HepG2 (cell line): ENCODE results near the gene PKMYT1. TPM values are rescaled to one million over a fixed set of nuclear protein-coding genes. Genes with fewer than 3 reads are reported as not detected.

ENCODE experiments used
- ATAC-seq: fragments of 200-7000 bp; cut with Tn5 transposase; 3 replicates; pipeline ENCODE4 v1.9.1; 2020; ENCODE audit warnings: mild to moderate bottlenecking, moderate library complexity
- BruUV-seq: library from RNA; stranded (reverse); fragments of 400-500 nt; replicated peaks from 2 replicates; lab custom pipeline; 2021; lab: Mats Ljungman, UMichigan
- CTCF ChIA-PET: fragments of 300-600 bp; formaldehyde crosslinking; extraction: SDS; loops from one replicate; lab custom pipeline; 2021; ENCODE audit warnings: low total read pairs, inconsistent platforms, low intra/inter-chr PET ratio; lab: Yijun Ruan, JAX
- POLR2A ChIA-PET: fragments of 350-600 bp; sonication (Branson Sonifier 250); formaldehyde crosslinking; loops from one replicate; lab custom pipeline; 2020; ENCODE audit warnings: antibody characterized with exemption, inconsistent platforms; lab: Yijun Ruan, JAX
- DNase-seq: peaks from one replicate; pipeline ENCODE4 v3.0.0-alpha.2; 2015; ENCODE audit warnings: low spot score
- FAIRE-seq: peaks from 3 replicates; lab custom pipeline; 2011; peaks lifted over from hg19 to GRCh38; lab: Jason Lieb, UNC
- H2AFZ ChIP-seq: one replicate; pipeline ENCODE4 v1.6.1; 2011; ENCODE audit warnings: low read length, inconsistent platforms
- H3K27ac ChIP-seq: fragments of 300-600 bp; 3 replicates; pipeline ENCODE4 v1.8.0; 2011; ENCODE audit warnings: mixed run types, mild to moderate bottlenecking, mixed read lengths, low read length, inconsistent platforms; ENCODE audit not compliant: insufficient read depth; ENCODE audit errors: extremely low read length
- H3K27me3 ChIP-seq, 2 experiments: fragments of 200-600 bp in 1 of 2; 2 replicates in 1 of 2; 3 replicates in 1 of 2; pipeline versions ENCODE4 v1.6.0 to v1.8.0; 2011; ENCODE audit warnings: low read length in 2 of 2, mild to moderate bottlenecking in 2 of 2, moderate library complexity in 2 of 2, inconsistent platforms in 1 of 2; ENCODE audit not compliant: insufficient read depth in 2 of 2, control insufficient read depth in 1 of 2
- H3K36me3 ChIP-seq, 2 experiments: fragments of 200-600 bp in 1 of 2; replicated peaks in 1 of 2; 2 replicates in 1 of 2; 3 replicates in 1 of 2; pipeline versions ENCODE4 v1.5.1 to v1.8.0; 2011; ENCODE audit warnings: low read length in 2 of 2, inconsistent platforms in 1 of 2; ENCODE audit not compliant: insufficient read depth in 2 of 2, control insufficient read depth in 1 of 2
- H3K4me1 ChIP-seq: 2 replicates; pipeline ENCODE4 v1.5.1; 2012; ENCODE audit warnings: low read length, inconsistent platforms; ENCODE audit not compliant: insufficient read depth
- H3K4me2 ChIP-seq: 2 replicates; pipeline ENCODE4 v1.6.0; 2011; ENCODE audit warnings: low read depth, low read length, inconsistent platforms
- H3K4me3 ChIP-seq, 3 experiments: fragments of 200-600 bp in 1 of 3; sonication (generic), shearing (Covaris generic) in 1 of 3; replicated peaks in 1 of 3; 2 replicates each; pipeline ENCODE4 v1.5.1; 2011 to 2016; ENCODE audit warnings: low read length in 3 of 3, inconsistent platforms in 2 of 3, low read depth in 2 of 3, mild to moderate bottlenecking in 2 of 3, control low read depth in 1 of 3, mixed read lengths in 1 of 3; ENCODE audit not compliant: insufficient read depth in 1 of 3
- H3K79me2 ChIP-seq: one replicate; pipeline ENCODE4 v1.6.1; 2011; ENCODE audit warnings: low read length, inconsistent platforms; ENCODE audit not compliant: insufficient read depth
- H3K9ac ChIP-seq: 2 replicates; pipeline ENCODE4 v1.6.0; 2011; ENCODE audit warnings: mild to moderate bottlenecking, low read depth, low read length, inconsistent platforms; ENCODE audit not compliant: insufficient read depth
- H3K9me3 ChIP-seq: 2 replicates; pipeline ENCODE4 v1.5.1; 2012; ENCODE audit warnings: mild to moderate bottlenecking, low read length
- H4K20me1 ChIP-seq: 2 replicates; pipeline ENCODE4 v1.6.0; 2011; ENCODE audit warnings: inconsistent platforms, mild to moderate bottlenecking, low read length, moderate library complexity; ENCODE audit not compliant: insufficient read depth
- AGO2 ChIP-seq: fragments of 200-400 bp; formaldehyde crosslinking; optimal IDR thresholded peaks from 2 replicates; pipeline ENCODE3; 2017; ENCODE audit warnings: mild to moderate bottlenecking, low read depth, low read length, moderate library complexity
- HNRNPH1 ChIP-seq: fragments of 200-400 bp; formaldehyde crosslinking; optimal IDR thresholded peaks from 2 replicates; pipeline ENCODE3; 2017; ENCODE audit warnings: mild to moderate bottlenecking, low read depth, low read length
- IKZF4 ChIP-seq: sonication (generic); formaldehyde crosslinking; IDR thresholded peaks from 2 replicates; pipeline ENCODE4 v1.5.1; 2020; ENCODE audit warnings: borderline replicate concordance, mild to moderate bottlenecking, low read depth, missing genetic modification reagents; ENCODE audit errors: not compliant biosample characterization
- NR2F1 ChIP-seq, 2 experiments: fragments of 450-650 bp in 1 of 2; formaldehyde crosslinking in 1 of 2; IDR thresholded peaks; 2 replicates each; pipeline versions ENCODE4 v1.5.0 to v1.6.1; 2016 to 2020; ENCODE audit warnings: mild to moderate bottlenecking in 1 of 2, missing compliant biosample characterization in 1 of 2, missing genetic modification reagents in 1 of 2, moderate library complexity in 1 of 2
- SATB2 ChIP-seq: sonication (generic); formaldehyde crosslinking; IDR thresholded peaks from 2 replicates; pipeline ENCODE4 v1.5.0; 2020; ENCODE audit warnings: missing genetic modification reagents
- ZBTB7A ChIP-seq: sonication (generic); formaldehyde crosslinking; IDR thresholded peaks from 2 replicates; pipeline ENCODE4 v1.8.0; 2022; ENCODE audit warnings: mild to moderate bottlenecking, missing genetic modification reagents
- ZNF281 ChIP-seq: sonication (generic); formaldehyde crosslinking; IDR thresholded peaks from 2 replicates; pipeline ENCODE4 v1.4.0; 2020; ENCODE audit warnings: missing genetic modification reagents, borderline replicate concordance
- ZNF335 ChIP-seq: sonication (generic); formaldehyde crosslinking; IDR thresholded peaks from 2 replicates; pipeline ENCODE4 v1.4.0; 2020; ENCODE audit warnings: missing genetic modification reagents
- ZNF576 ChIP-seq: sonication (generic); formaldehyde crosslinking; IDR thresholded peaks from 2 replicates; pipeline ENCODE4 v1.4.0; 2020; ENCODE audit warnings: mild to moderate bottlenecking, missing genetic modification reagents
- ZNF615 ChIP-seq: sonication (generic); formaldehyde crosslinking; IDR thresholded peaks from 2 replicates; pipeline ENCODE4 v1.5.0; 2020; ENCODE audit warnings: mild to moderate bottlenecking, missing genetic modification reagents, borderline replicate concordance
- ZSCAN21 ChIP-seq: sonication (generic); formaldehyde crosslinking; IDR thresholded peaks from 2 replicates; pipeline ENCODE4 v1.8.0; 2022; ENCODE audit warnings: mild to moderate bottlenecking, missing genetic modification reagents, moderate library complexity, borderline replicate concordance
- WGBS: methylation state at CpG from one replicate; pipeline ENCODE4 v1.1.6; 2017; ENCODE audit warnings: low lambda C conversion rate; 5-methylcytosine and 5-hydroxymethylcytosine counted together
- in situ Hi-C: cut with HindIII; loops from 2 replicates; pipeline ENCODE4 v1.10.0; 2017; ENCODE audit warnings: low pct_unique_long_range_greater_than_20kb; ENCODE audit not compliant: extremely low pct_ligation_motif_present
- intact Hi-C: fragments of 100-400 bp; cut with micrococcal nuclease; formaldehyde crosslinking; loops from one replicate; pipeline ENCODE4 v1.10.0; 2022; ENCODE audit not compliant: unreplicated experiment
- polyA plus RNA-seq, 8 experiments: library from polyadenylated mRNA; depleted of rRNA in 3 of 8; stranded (reverse) in 7 of 8; unstranded in 1 of 8; fragments of >200 nt; fragmentation: Illumina TruSeq in 4 of 8; extraction: Trizol in 4 of 8; gene quantifications; 2 replicates each; pipeline versions ENCODE4 v1.2.1 to v1.2.3, GENCODE V29; 2011 to 2016; ENCODE audit warnings: low read depth in 4 of 8, missing spikeins in 1 of 8, mixed read lengths in 1 of 8; ENCODE audit not compliant: insufficient read depth in 1 of 8
- total RNA-seq, 5 experiments: library from RNA; depleted of rRNA; stranded (reverse); fragments of >200 nt; fragmentation: Illumina TruSeq; extraction: Trizol; gene quantifications; 2 replicates each; pipeline ENCODE4 v1.2.3, GENCODE V29; 2016; ENCODE audit warnings: low read depth in 1 of 5

Gene PKMYT1
- total and polyA plus RNA-seq, 2 of the 13 experiments (the other 11 are each of a cell fraction or from before 2014, with no cell fraction given) = 7.0 to 27.8 TPM

- intact Hi-C loops = no loop called here
- H3K9ac ChIP-seq = no peak overlapping the region
- no TSS peak for BruUV-seq
- ChIA-PET CTCF (no interaction called here), POLR2A (no interaction called here)
- H3K9me3 ChIP-seq = no peaks in the 10 kb centered on the region
- no peaks in the 10 kb centered on the region for H3K36me3 ChIP-seq
- peaks cover 8% of the 10 kb centered on the region for H3K79me2 ChIP-seq
- H3K4me2 ChIP-seq = no peak overlapping the region
- DNase-seq = no peak
- no peak overlapping the region for H3K4me3 ChIP-seq
- 96% methylated on average over 24 of the region's 51 CpGs for WGBS
- TF ChIP-seq ZBTB7A (CRISPR knock-in tag) = no peak
- TF ChIP-seq IKZF4 = no peak
- TF ChIP-seq AGO2 = peak; percentile 21
- in situ Hi-C loops = no loop called here
- FAIRE-seq = no peak
- ATAC-seq = no peak
- peaks cover 0 to under 1% of the 10 kb centered on the region in 2 experiments; a peak in 3 of 5 replicates for H3K27me3 ChIP-seq
- no peaks in the 10 kb centered on the region for H4K20me1 ChIP-seq
- peaks cover 25% of the 10 kb centered on the region for H3K4me1 ChIP-seq
- no peak overlapping the region for H2AFZ ChIP-seq
- H3K27ac ChIP-seq = no peak overlapping the region
Observed at GRCh38 chr16:2967211-2967631, 13.0 kb downstream of the PKMYT1 start.

GRCh38 chr16:2966808-2967191, 13.4 kb downstream of the PKMYT1 start:
- no peak overlapping the region for H3K27ac ChIP-seq
- FAIRE-seq = no peak
- TF ChIP-seq ZNF281 (CRISPR knock-in tag) (no peak), ZNF615 (CRISPR knock-in tag) (no peak), ZNF335 (CRISPR knock-in tag) (no peak), HNRNPH1 (no peak), ZSCAN21 (CRISPR knock-in tag) (no peak), ZNF576 (CRISPR knock-in tag) (no peak), SATB2 (CRISPR knock-in tag) (no peak), NR2F1 (CRISPR knock-in tag; IDR thresholded peaks at IDR 0.05) (no peak)
- in situ Hi-C loops (no loop called here), intact Hi-C loops (no loop called here)
- H2AFZ ChIP-seq = no peak overlapping the region
- H3K27me3 ChIP-seq = peaks cover 0 to 5% of the 10 kb centered on the region in 2 experiments; a peak in 3 of 5 replicates
- WGBS = 97% methylated on average over 39 of the region's 46 CpGs
- H3K9me3 ChIP-seq = no peaks in the 10 kb centered on the region
- H3K4me1 ChIP-seq = peaks cover 29% of the 10 kb centered on the region
- no peak overlapping the region for H3K4me3 ChIP-seq
- H3K79me2 ChIP-seq = peaks cover 8% of the 10 kb centered on the region
- no TSS peak for BruUV-seq
- CTCF ChIA-PET = no interaction called here
- DNase-seq = no peak
- H3K9ac ChIP-seq = no peak overlapping the region
- H3K4me2 ChIP-seq = no peak overlapping the region
- no peaks in the 10 kb centered on the region for H4K20me1 ChIP-seq
- no peaks in the 10 kb centered on the region for H3K36me3 ChIP-seq
- POLR2A ChIA-PET = no interaction called here
- ATAC-seq = no peak
